ENCODE results near the gene CRYBG1.

Gene CRYBG1, protein sequence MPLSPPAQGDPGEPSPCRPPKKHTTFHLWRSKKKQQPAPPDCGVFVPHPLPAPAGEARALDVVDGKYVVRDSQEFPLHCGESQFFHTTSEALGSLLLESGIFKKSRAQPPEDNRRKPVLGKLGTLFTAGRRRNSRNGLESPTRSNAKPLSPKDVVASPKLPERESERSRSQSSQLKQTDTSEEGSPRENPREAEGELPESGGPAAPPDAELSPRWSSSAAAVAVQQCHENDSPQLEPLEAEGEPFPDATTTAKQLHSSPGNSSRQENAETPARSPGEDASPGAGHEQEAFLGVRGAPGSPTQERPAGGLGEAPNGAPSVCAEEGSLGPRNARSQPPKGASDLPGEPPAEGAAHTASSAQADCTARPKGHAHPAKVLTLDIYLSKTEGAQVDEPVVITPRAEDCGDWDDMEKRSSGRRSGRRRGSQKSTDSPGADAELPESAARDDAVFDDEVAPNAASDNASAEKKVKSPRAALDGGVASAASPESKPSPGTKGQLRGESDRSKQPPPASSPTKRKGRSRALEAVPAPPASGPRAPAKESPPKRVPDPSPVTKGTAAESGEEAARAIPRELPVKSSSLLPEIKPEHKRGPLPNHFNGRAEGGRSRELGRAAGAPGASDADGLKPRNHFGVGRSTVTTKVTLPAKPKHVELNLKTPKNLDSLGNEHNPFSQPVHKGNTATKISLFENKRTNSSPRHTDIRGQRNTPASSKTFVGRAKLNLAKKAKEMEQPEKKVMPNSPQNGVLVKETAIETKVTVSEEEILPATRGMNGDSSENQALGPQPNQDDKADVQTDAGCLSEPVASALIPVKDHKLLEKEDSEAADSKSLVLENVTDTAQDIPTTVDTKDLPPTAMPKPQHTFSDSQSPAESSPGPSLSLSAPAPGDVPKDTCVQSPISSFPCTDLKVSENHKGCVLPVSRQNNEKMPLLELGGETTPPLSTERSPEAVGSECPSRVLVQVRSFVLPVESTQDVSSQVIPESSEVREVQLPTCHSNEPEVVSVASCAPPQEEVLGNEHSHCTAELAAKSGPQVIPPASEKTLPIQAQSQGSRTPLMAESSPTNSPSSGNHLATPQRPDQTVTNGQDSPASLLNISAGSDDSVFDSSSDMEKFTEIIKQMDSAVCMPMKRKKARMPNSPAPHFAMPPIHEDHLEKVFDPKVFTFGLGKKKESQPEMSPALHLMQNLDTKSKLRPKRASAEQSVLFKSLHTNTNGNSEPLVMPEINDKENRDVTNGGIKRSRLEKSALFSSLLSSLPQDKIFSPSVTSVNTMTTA (N-terminal part only)

DNA sequence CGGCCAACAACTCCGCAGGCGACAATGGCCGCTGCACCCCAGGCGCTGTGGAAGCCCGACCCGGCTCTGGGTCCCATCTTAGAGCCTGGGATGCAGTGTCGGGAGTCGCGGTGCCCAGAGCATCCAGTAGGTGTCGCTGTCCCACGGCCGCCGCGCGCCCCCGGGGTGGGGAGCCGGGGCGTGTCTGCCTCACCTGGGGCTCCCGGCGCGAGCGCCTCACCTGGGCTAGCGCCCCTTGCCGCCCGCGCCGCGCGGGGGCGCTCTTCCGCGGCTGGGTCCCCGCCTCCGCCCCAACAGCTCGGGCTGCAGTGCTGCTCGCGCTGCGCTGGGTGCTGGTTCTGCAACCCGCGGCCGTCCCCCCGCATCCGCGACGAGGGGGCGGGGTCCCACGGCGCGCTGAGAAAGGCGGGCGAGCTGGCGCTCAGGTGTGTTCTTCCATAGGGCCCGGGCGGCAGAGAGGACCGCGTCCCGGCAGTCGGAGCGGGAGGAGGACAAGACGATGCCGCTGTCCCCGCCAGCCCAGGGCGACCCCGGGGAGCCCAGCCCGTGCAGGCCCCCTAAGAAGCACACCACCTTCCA is at the start of gene CRYBG1:
TSS of gene CRYBG1 (plus strand) at position 308 of the 579 bp plus-strand sequence. CDS start at position 500, 192 bp downstream.
- peak; percentile 14 for DNase-seq (ENCODE audit: low spot score)

DNA sequence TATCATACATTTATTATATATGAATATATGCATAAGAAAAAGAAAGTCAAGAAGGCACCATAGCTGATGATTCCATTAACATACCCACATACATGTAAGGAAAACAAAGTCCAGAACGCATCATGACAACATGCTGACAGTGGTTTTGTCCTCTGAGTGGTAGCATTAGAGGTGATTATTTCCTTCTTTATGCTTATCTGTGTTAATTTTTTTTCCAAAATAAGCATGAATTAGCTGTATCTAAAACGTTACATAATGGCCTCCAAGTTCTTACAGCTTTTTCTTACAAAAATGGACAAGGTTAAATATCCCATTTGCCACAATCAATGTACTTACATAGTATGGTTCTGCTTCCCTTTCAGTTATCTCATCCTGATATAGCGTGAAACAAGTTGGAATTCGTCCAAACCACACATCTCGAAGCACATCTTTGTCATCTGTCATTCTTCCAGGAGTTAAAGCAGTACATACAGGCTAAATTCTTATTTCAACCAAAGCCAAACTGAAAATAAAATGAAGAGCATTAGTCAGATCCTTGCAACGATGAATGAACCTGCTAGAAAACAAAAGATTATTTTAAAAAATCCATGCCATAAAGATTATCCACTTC is 44.6 kb upstream of the CRYBG1 start:
- no peak for DNase-seq (ENCODE audit: low spot score)

DNA sequence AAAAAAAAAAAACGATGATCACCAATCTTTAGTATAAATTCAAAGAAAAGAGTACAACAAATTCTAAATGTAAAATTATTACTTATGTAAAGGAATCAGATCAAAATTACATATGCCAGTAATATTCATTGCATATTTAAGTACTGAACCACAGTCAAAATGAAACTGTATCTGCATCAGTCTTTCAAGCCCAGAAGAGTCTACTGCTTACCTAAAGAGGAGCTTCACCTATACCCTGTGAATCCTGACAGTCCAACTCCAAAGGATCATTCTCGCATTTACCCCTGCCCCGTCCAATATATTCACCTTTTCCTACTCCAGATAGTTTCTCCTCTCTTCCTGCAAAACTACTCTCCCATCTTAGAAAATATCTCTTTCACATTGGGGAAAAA is 44.1 kb upstream of the CRYBG1 start:
- DNase-seq (ENCODE audit: low spot score): no peak

DNA sequence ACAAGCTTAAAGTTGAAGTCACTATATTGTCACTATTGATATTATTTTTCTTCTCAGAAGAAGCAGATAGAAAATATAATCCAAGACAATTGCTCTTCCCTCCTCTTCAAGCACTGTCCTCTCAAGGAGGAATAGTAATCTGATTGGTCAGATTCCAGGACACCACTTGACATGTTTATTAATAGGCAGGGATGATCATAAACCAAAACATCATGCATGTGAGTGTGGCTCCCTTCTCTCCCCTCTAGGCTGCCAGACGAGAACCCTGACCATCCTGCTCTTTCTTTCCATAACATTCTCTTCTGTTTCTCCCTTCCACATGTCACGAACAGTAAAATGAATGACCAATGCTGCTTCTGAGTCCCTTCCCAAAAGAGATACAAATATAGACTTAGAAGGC is 42.5 kb upstream of the CRYBG1 start:
- no peak for DNase-seq (ENCODE audit: low spot score)

DNA sequence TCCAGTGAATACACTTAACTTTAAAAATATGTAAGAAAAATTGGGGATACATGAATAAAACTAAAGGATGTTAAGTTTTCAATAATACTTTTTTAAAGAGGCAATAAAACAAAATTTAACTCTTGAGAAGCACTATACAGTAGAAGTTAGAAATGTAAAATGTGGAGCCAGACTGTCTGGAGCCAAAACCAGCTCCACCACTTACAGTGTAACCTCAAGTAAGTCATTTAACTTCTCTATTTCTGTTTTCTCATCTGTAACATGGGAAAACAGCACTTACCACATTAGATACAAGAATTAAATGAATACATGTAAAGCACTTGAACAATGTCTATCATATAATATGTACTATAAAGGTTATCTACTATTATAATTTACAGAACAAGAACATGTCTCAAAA is 41.7 kb upstream of the CRYBG1 start:
- DNase-seq (ENCODE audit: low spot score): no peak

DNA sequence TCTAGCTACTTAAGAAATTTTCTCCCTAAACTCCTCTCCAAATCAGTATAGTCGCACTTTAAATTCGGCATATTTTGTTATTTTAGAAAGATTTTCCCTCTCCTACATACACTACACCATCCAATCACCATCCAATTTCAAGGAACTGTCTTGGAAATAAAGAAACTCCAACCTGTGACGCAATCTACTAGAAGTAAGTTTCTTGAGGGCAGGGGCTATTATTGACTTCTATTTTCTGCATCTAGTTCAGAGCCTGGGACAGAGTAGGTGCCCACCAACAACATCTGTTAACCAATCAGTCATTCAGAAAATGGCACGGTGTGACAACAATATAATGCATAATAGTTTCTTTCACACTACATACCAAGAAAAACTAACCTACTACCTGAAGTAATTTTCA is 38.6 kb upstream of the CRYBG1 start:
- DNase-seq (ENCODE audit: low spot score): no peak

DNA sequence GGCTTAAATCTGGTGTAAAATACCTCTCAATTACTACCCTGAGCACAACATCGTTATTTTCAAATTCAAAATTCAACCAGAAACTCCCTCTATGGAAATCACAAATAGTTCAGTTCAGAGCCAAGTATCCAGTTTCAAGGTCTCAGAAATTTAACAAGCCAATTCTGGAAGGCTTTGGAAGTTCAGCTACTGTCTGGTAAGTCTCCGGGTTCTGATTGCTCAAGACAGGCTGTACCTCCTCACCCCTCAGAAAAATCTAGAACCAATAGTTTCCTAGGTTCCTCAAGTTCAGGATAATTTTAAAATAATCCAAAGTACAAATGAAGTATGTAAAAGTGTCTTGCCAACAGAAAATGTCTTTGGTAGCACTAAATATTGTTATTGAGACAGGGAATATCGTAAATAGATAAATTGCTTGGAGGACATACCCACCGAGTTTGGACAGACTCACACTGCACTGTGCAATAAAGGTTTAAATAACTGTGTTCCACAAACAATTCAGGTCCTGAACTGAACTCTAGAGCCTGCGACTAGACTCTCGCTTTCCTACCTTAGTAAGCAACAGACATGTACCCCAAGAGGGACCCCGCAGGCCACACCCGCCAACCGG is 35.7 kb upstream of the CRYBG1 start:
- DNase-seq (ENCODE audit: low spot score): no peak

DNA sequence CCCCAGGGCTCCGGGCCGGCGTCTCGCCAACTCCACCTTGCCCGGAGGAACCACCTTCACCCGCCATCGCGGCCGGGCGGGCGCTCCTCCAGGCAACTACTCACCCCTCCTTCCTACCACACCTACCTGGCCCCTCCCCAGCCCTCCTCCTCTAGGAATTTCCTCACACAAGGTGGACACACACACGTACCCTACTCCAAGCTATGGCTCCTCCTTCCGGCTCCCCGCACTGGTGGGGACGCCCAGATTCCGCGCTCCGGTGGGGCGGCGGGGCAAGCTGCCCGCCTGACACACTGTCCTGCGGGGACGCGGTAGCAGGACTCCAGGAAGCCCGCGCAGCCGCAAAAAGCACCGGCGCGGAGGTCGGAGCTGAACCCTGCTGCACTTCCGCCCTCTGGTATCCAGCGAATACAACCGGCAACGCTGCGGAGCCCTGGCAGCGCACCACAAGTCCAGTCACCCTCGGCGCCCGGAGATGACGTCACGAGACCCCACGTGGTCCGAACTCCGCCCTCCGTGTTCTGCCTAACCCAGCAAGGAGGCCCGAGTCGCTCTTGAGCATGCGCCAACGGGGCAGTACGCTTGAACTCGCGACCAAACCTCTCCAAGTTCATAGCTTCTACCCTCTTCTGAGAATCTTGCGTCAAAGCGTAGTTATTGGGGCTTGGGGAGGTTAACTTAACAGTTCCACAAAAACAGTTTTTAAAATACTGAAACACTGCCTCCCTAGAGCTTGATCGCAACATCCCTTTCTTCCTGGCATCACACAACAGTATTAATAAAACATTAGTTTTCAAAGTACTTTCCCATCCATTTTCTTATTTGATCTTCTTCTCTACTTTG is 35.0 kb upstream of the CRYBG1 start, which contains the start of gene ATG5:
TSS of gene ATG5 (minus strand) at position 425 of the 843 bp plus-strand sequence. CDS start 9,552 bp downstream, outside the sequence.
- peak; percentile 98 for DNase-seq (ENCODE audit: low spot score)

DNA sequence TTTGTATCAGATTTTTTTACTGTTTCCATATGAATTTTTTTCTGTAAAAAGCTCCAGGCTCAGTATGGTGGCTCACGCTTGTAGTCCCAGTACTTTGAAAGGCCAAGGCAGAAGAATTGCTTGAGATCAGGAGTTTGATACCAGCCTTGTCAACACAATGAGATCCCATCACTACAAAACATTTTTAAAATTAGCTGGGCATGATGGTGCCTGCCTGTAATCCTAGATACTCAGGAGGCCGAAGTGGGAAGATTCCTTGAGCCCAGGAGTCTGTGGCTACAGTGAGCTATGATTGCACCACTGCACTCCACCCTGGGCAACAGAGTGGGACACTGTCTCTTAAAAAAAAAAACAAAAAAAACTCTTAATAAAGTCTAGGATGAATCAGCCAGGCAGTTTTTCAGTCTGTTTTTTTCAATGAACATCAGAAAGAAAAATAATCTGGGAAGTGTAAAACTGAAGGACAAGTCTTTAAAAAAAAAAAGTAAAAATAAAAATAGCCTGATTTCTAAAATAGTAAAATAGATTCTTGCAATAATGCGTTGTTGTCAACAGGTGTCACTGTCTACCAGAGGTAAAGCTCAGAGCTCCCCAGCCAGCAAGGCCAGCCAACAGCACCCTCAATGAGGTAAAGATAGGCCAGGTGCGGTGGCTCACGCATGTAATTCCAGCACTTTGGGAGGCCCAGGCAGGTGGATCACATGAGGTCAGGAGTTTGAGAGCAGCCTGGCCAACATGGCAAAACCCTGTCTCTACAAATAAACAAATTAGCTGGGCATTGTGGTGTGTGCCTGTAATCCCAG is 25.7 kb upstream of the CRYBG1 start:
- DNase-seq (ENCODE audit: low spot score): peak; percentile 34

DNA sequence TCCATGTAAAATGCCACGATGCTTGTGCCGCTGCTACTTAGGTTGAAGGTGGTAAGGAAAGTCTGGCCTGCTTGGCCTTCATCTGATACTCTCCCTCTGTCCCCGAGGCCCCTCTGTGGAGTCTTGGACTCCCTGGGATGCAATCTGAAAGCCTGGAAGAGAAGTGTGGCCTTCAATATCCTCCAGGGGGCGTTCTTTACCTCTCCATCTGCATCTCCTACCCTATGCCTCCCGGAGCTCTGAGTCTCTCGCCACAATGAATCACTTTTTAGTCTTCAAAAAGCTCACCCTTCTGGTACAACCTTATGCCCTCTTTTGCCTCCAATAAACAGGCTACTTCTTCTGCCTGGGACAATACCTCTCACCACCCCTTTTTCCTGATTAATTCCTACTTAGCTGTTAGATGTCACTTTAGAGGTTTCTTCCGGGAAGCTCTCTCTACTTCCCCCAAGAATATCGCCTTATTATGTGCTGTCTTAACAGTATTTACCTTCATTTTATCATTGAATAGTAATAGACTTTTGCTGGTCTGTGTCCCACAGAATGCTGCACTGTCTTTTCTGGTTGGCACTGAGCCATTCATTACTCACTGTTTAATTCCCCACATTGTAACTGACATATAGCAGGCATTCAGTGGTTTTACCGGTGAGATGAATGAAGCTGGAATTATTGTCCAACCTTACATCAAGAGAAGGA is 21.0 kb upstream of the CRYBG1 start:
- DNase-seq (ENCODE audit: low spot score): peak; percentile 42

DNA sequence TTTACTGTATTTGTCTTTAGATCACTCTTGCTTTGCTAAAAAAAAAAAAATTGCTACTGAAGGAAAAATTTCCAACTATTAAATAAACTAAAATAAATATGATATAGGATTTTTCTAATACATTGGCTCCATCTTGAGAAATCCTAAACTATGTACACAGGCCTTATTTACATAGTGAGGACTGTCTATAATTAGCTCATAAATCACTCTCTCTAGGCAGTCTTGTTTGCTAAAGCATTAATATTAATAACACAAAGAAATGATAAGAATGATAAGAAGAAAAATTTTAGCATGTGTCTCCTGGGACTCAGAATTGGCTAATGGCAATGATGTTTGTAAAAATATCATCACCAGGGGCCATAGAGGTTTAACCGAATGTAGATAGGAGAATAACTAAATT is 13.3 kb upstream of the CRYBG1 start:
- DNase-seq (ENCODE audit: low spot score): no peak

DNA sequence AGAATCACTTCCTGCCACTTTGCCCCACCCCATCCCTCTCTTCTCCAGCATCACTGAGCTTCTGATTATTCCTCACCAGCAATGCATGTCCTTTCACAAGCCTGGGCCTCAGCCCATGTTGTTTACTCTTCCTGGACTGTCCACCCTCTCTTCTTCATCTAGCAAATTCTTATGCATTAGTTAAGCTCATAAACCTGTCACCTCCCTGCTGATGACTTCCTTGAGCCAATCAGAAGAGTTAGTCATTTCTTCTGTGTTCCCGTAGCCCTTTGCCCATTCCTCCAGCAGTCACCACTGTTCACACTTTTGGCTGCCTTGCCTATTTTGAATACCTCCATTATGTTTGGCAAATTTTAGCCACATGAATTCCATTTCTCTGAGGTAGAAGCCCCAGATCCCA is 4.1 kb upstream of the CRYBG1 start:
- DNase-seq (ENCODE audit: low spot score): no peak

DNA sequence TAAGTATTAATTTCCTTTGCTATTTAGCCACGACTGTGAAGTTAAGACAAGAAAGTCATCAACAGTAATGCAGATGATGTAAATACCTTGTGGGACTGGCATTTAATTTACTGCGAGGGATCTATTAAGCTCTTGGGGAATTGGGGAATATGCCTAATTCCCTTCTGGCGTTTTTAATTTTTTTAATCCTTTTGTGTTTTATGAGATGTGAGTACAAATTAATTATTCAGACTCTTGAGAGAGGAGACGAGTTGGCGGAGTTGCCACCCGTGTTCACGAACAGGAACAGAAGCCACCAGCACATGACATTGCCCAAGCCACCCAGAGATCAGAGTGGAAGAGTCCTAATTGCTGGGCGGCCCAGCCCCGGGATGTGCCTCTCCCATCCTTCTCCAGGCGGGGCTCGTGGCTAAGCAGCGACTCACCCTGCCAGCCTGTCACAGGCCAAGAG is 533 bp upstream of the CRYBG1 start:
- no peak for DNase-seq (ENCODE audit: low spot score)

DNA sequence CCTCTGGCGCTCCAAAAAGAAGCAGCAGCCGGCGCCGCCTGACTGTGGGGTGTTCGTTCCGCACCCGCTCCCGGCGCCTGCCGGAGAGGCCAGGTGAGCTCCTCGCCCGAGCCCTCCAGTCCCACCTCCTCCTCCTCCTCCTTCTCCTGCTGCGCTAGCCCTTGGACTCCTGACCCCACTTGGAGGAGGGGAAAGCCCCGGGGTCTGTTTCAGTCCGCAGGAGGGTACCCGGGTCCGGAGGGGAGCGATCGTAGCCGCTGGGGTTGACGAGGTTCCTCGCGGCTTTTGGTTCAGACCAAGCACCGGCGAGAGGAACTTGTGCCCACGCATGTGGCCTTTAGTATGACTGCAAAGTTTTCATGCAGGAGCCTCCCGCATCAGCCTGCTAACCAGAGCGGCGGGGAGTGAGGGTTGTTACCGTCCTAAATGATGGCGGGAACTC is 493 bp downstream of the CRYBG1 start:
- no peak for DNase-seq (ENCODE audit: low spot score)

DNA sequence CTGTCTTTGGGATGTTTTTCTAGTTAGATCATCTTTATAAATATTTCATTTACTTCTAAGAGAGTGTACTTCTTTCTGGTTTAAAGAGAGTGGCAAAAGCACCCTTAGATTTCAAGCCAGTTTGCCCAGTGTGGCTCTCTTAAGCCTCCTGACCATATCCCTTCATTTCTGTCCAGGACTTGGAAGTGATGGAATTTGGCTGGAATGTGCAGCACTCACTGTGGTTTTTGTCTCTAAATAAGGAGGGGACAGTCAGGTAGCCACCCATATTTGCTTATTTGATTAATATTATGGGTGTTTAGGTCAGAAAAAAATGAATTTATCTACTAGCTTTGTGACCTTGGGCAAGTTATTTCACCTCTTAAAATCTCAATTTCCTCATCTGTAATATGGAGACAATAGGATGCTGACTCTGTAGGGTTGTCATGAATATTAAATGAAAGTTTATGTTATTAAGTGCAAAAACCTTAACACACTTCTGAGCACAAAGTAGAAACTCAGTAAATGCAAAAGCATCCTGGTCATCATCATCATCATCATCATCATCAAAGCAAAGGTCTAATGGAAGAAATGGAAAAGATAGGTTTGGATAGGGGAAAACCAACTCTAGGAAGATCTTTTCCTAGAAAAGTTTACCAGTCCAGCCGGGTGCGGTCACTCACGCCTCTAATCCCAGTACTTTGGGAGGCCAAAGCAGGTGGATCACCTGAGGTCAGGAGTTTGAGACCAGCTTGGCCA is 3.1 kb downstream of the CRYBG1 start:
- DNase-seq (ENCODE audit: low spot score): no peak

DNA sequence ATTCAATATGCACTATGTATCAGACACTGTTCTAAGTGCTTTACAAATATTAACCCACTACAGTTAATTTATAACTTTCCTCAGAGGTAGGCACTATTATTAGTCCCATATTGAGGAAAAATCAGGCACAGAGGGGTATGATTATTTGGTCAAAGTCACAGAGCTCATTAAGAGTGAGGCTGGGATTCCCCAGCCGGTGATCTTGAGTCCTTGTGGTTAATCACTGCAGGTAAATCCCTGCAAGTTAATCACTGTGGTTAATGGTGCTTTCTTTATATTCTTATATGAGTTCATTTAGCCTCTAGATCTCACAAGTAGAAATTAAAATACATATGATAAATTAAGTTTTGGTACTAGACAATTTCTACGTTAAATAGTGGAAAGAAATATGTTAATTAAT is 9.2 kb downstream of the CRYBG1 start:
- DNase-seq (ENCODE audit: low spot score): no peak

DNA sequence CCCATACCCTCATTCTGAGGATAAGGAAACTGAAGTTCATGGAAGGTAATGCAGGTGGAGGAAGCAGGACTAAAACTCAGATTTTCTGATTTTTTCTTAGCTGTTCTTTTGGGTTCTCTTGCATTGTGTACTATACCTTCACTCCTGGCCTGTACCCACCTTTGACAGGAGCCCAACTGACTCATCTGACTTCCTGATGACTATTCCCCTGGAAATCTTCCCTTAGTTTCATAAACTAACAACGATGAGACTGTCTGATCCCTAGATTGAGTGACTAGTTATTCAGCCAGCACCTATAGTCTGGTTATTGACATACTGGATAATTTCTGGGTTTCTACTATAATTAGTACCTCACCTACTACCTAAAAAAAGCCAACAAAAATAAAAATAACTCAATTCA is 10.1 kb downstream of the CRYBG1 start:
- no peak for DNase-seq (ENCODE audit: low spot score)

Data from cerebellar cortex (tissue), 1 donor.